Mesodermal cell (in vitro differentiated cells): Measurements from ENCODE around the gene ST13.
"Not testable (repeated sequence)": the region's sequence is repeated elsewhere in the genome, so short reads cannot be mapped to it uniquely, and the experiment has no call there.

Experiments
- H3K27ac ChIP-seq: 2 replicates; pipeline ENCODE4 v1.7.0; 2013; ENCODE audit warnings: mild to moderate bottlenecking, low read depth, low read length, moderate library complexity; ENCODE audit not compliant: severe bottlenecking
- H3K36me3 ChIP-seq: 2 replicates; pipeline ENCODE4 v1.7.1; 2013; ENCODE audit warnings: mild to moderate bottlenecking, low read length, moderate library complexity; ENCODE audit not compliant: control insufficient read depth, insufficient read depth
- H3K4me1 ChIP-seq: one replicate; pipeline ENCODE4 v1.7.1; 2013; ENCODE audit warnings: mild to moderate bottlenecking, low read length; ENCODE audit not compliant: insufficient read depth, control insufficient read depth, poor library complexity, severe bottlenecking
- H3K4me3 ChIP-seq: 2 replicates; pipeline ENCODE4 v1.7.0; 2013; ENCODE audit warnings: low read length, control low read depth, mild to moderate bottlenecking; ENCODE audit not compliant: insufficient read depth, poor library complexity, severe bottlenecking; ENCODE audit errors: extremely low read depth
- H3K9me3 ChIP-seq: 2 replicates; pipeline ENCODE4 v1.7.1; 2013; ENCODE audit warnings: mild to moderate bottlenecking, low read length, moderate library complexity; ENCODE audit not compliant: control insufficient read depth
- WGBS, 2 experiments: methylation state at CpG; one replicate each; pipeline ENCODE4 v1.1.5; 2013; ENCODE audit warnings: missing lambda C conversion rate in 2 of 2; ENCODE audit not compliant: insufficient coverage in 2 of 2; 5-methylcytosine and 5-hydroxymethylcytosine counted together

Gene ST13

DNA sequence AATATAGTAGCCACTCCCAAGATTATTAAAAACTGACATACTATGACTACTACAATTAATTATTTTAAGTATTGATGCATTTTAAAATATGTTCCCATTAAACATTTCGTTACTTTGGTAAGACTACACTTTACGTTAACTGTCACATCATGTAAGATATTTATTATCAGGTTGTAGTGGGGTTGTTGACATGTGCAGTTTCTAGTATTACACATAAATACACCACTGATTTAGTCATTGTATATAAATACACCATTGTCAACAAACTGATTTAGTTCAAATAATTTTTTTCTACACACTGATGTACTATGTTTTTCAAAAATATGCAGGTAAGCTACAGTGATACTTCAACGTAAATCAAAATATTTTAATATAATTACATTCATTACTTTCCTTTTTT lies 11.5 kb downstream of the ST13 start:
- H3K4me3 ChIP-seq: no peak overlapping the region
- no peaks in the 10 kb centered on the region for H3K4me1 ChIP-seq
- H3K36me3 ChIP-seq: peaks cover 93% of the 10 kb centered on the region
- H3K27ac ChIP-seq: no peak overlapping the region
- H3K9me3 ChIP-seq: no peaks in the 10 kb centered on the region
- no CpG with 5 or more reads among the region's 3 CpGs for WGBS, 2 experiments

DNA sequence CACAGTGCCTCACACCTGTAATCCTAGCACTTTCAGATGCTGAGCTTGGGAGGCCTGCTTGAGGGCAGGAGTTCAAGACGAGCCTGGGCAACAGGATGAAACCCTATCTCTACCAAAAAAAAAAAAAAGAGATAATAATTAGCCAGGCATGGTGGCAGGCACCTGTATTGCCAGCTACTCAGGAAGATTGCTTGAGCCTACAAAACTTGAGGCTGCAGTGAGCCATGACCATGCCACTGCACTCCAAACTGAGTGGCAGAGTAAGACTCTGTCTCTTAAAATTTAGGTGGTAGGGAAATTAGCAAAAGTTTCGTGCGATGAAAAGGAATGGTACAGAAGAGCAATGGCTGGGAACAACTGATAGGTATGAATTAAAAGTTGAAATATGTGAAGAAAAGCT lies 18.0 kb downstream of the ST13 start:
- H3K9me3 ChIP-seq: no peaks in the 10 kb centered on the region
- H3K4me1 ChIP-seq: no peaks in the 10 kb centered on the region
- H3K36me3 ChIP-seq: peaks cover 89% of the 10 kb centered on the region
- WGBS, 2 experiments: 100% methylated on average over 2 to 3 of the region's 3 CpGs
- H3K4me3 ChIP-seq: no peak overlapping the region
- no peak overlapping the region for H3K27ac ChIP-seq

DNA sequence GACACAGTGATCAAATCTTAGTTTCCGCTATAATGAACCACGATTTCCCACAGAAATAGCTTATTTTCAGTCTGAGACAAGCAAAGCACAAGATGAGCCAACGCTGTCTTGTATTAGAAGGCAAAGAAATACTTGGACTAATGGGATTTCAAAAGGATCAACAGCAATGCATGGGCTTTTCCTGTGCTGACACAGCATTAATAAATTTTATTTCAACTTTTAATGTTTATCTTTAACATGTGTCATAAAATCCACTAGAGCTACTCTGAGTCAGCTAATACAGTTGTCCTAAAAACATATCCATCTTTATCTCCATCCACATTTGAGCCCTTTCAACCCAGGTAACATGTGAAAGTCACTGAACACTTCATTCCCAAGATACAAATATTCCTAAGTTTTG lies 21.8 kb downstream of the ST13 start:
- WGBS, 2 experiments: 94 to 100% methylated on average over 3 of the region's 3 CpGs
- no peaks in the 10 kb centered on the region for H3K4me1 ChIP-seq
- H3K36me3 ChIP-seq: peaks cover 86% of the 10 kb centered on the region
- no peak overlapping the region for H3K27ac ChIP-seq
- H3K4me3 ChIP-seq: no peak overlapping the region
- H3K9me3 ChIP-seq: no peaks in the 10 kb centered on the region

DNA sequence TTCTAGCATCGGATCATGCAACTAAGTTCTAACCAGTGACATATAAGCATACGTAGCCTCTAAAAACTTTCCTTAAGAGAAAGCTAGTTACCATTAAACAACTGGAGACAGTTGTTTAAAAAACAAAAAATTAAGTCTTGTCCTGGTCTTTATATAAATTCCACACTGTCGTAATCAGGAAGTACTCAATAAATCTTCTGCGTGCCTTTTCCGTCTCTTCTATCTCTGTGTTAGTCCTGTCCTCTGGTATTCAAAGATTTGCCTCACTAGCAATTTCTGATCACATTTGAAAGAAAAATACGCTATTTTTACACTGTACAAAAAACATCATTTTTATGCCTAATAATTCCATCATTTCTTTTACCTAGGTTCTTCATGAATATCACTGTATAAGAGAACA lies 27.3 kb downstream of the ST13 start:
- H3K36me3 ChIP-seq: peaks cover 84% of the 10 kb centered on the region
- no peak overlapping the region for H3K27ac ChIP-seq
- no peaks in the 10 kb centered on the region for H3K9me3 ChIP-seq
- H3K4me1 ChIP-seq: peaks cover 6% of the 10 kb centered on the region
- 94 to 100% methylated on average over 5 to 6 of the region's 6 CpGs for WGBS, 2 experiments
- no peak overlapping the region for H3K4me3 ChIP-seq

DNA sequence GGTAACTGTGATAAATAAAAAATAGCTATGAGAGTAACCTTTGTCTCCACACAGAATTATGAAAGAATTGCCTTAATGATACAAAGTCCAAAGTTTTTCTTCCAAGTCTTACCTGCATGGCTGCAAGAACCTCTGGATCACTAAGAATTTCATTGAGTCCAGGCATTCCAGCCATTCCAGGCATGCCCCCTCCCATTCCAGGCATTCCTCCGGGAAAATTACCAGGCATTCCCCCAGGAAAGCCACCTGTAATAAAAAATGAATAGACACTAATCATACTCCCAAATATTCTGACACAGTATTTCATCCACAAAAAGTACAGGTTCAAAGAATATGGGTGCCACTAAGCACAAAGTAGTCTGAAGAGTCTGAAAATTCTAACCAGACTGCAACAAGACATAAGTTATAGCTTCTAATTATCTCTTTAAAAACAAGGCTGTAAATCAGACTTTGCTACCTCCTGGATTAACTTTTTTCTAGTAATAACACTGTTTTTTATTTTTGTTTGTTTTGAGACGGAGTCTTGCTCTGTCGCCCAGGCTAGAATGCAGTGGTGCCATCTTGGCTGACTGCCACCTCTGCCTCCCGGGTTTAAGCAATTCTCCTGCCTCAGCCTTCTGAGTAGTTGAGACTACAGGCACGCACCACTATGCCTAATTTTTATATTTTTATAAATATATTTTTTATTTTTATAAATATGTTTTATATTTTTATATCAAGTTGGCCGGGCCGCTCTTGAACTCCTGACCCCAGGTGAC lies 29.3 kb downstream of the ST13 start:
- WGBS, 2 experiments: 87 to 100% methylated on average over 1 to 3 of the region's 7 CpGs
- Histone ChIP-seq H3K9me3 (no peaks in the 10 kb centered on the region), H3K27ac (peak overlapping the region; percentile 1), H3K4me3 (no peak overlapping the region), H3K36me3 (peaks cover 86% of the 10 kb centered on the region), H3K4me1 (peaks cover 6% of the 10 kb centered on the region)

DNA sequence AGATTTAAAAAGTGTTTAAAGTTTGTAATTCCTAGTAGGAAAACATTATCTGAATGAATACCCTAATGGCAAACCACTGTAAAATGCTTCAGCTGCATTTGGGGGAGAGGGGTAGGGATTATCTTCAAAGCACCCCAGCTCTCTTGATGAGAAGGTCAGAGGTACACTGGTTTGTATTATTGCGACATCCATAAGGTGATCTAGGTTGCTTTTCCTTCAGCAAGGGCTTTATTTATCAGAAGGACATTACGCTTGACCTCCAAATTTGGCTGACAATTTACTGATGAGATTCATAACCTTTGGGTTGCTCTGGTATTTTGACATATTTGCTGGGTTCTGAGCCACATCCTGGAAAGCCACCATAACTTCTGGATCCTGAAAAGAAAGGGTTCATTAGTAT lies 30.1 kb downstream of the ST13 start:
- not testable (repeated sequence) for H3K27ac ChIP-seq, H3K4me3 ChIP-seq, H3K9me3 ChIP-seq, H3K4me1 ChIP-seq
- peaks cover 79% of the 10 kb centered on the region for H3K36me3 ChIP-seq
- 100% methylated on average over 1 of the region's 2 CpGs; no CpG with 5 or more reads in 1 of the 2 experiments for WGBS, 2 experiments

DNA sequence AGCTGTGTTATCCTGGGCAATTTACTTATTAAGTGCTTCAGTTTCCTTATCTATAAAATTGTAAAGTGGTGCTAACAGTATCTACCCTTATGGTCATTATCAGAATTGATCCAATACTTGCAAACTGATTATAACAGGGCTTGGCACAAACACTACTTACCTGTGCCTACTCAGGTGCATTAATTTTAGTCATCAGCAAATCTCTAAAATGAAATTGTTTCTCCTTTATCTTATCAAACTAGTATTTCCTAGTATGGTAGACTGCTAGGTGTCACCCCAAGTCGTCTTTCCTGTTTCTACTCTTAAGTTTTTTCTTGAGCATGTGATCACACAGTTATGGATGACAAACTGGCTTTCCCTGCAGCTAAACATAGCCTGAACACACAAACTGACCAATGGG lies 33.0 kb downstream of the ST13 start:
- WGBS, 2 experiments: no CpG with 5 or more reads among the region's 1 CpG
- H3K4me1 ChIP-seq: peaks cover 6% of the 10 kb centered on the region

GRCh38 chr22:40819599-40820140 lies 36.8 kb downstream of the ST13 start:
- WGBS, 2 experiments: 43% methylated on average over 1 of the region's 4 CpGs; no CpG with 5 or more reads in 1 of the 2 experiments
- peak overlapping the region; percentile 80 for H3K4me3 ChIP-seq
- H3K36me3 ChIP-seq: peaks cover 37% of the 10 kb centered on the region
- peak overlapping the region; percentile 74 for H3K27ac ChIP-seq
- no peaks in the 10 kb centered on the region for H3K9me3 ChIP-seq
- peaks cover 5% of the 10 kb centered on the region for H3K4me1 ChIP-seq

More for the DNA sequence above, 33.0 kb downstream of the ST13 start:
- Histone ChIP-seq H3K36me3 (peaks cover 54% of the 10 kb centered on the region), H3K4me3 (no peak overlapping the region), H3K9me3 (no peaks in the 10 kb centered on the region), H3K27ac (no peak overlapping the region)

GRCh38 chr22:40818747-40819598 lies 37.5 kb downstream of the ST13 start, which contains the start of gene SLC25A17:
SLC25A17 (minus strand) TSS chr22:40819346; CDS start chr22:40819248, 98 bp downstream.
- H3K9me3 ChIP-seq: no peaks in the 10 kb centered on the region
- H3K36me3 ChIP-seq: peaks cover 33% of the 10 kb centered on the region
- 0 to 1% methylated on average over 37 to 44 of the region's 61 CpGs for WGBS, 2 experiments
- H3K27ac ChIP-seq: peak within 1 kb of the TSS; percentile 78
- peaks cover 5% of the 10 kb centered on the region for H3K4me1 ChIP-seq
- H3K4me3 ChIP-seq: peak within 1 kb of the TSS; percentile 80

GRCh38 chr22:40818192-40818746 lies 38.2 kb downstream of the ST13 start:
- H3K27ac ChIP-seq: peak overlapping the region; percentile 78
- H3K4me3 ChIP-seq: peak overlapping the region; percentile 80
- no peaks in the 10 kb centered on the region for H3K9me3 ChIP-seq
- H3K4me1 ChIP-seq: peaks cover 5% of the 10 kb centered on the region
- H3K36me3 ChIP-seq: peaks cover 31% of the 10 kb centered on the region
- 45 to 50% methylated on average over 11 to 12 of the region's 14 CpGs for WGBS, 2 experiments
